PFSK-1 (cell line): ENCODE data around the gene STX10. TPM values are rescaled to one million over a fixed set of nuclear protein-coding genes. Genes with fewer than 3 reads are reported as not detected.

ENCODE experiments used
- FOXP2 ChIP-seq: optimal IDR thresholded peaks from 2 replicates; pipeline ENCODE3; 2011; ENCODE audit warnings: borderline replicate concordance, control low read depth, inconsistent platforms; ENCODE audit not compliant: insufficient read depth; ENCODE audit errors: extremely low read length, extremely low read depth
- POLR2AphosphoS5 ChIP-seq: IDR thresholded peaks from 2 replicates; pipeline ENCODE4 v1.6.1; 2012; ENCODE audit warnings: low read depth, mild to moderate bottlenecking, control low read depth, low read length, moderate library complexity
- REST ChIP-seq, 2 experiments: IDR thresholded peaks; 2 replicates each; pipeline versions ENCODE4 v1.6.1 to v1.8.0; 2011 to 2012; ENCODE audit warnings: low read depth in 2 of 2, low read length in 2 of 2, control low read depth in 1 of 2, inconsistent platforms in 1 of 2, mild to moderate bottlenecking in 1 of 2, moderate library complexity in 1 of 2; ENCODE audit not compliant: insufficient read depth in 1 of 2
- SIN3A ChIP-seq: IDR thresholded peaks from 2 replicates; pipeline ENCODE4 v1.6.1; 2012; ENCODE audit warnings: mild to moderate bottlenecking, low read length, moderate library complexity, borderline replicate concordance; ENCODE audit not compliant: insufficient read depth
- TAF1 ChIP-seq: IDR thresholded peaks from 2 replicates; pipeline ENCODE4 v1.6.1; 2012; ENCODE audit warnings: low read length, control low read depth, borderline replicate concordance; ENCODE audit not compliant: insufficient read depth
- polyA plus RNA-seq: library from polyadenylated mRNA; unstranded; fragments of >200 nt; gene quantifications from one replicate; pipeline ENCODE4 v1.2.1, GENCODE V29; 2012; ENCODE audit warnings: low read depth, missing spikeins; ENCODE audit not compliant: insufficient read length

Gene STX10, protein sequence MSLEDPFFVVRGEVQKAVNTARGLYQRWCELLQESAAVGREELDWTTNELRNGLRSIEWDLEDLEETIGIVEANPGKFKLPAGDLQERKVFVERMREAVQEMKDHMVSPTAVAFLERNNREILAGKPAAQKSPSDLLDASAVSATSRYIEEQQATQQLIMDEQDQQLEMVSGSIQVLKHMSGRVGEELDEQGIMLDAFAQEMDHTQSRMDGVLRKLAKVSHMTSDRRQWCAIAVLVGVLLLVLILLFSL
- 141 TPM for polyA plus RNA-seq

DNA sequence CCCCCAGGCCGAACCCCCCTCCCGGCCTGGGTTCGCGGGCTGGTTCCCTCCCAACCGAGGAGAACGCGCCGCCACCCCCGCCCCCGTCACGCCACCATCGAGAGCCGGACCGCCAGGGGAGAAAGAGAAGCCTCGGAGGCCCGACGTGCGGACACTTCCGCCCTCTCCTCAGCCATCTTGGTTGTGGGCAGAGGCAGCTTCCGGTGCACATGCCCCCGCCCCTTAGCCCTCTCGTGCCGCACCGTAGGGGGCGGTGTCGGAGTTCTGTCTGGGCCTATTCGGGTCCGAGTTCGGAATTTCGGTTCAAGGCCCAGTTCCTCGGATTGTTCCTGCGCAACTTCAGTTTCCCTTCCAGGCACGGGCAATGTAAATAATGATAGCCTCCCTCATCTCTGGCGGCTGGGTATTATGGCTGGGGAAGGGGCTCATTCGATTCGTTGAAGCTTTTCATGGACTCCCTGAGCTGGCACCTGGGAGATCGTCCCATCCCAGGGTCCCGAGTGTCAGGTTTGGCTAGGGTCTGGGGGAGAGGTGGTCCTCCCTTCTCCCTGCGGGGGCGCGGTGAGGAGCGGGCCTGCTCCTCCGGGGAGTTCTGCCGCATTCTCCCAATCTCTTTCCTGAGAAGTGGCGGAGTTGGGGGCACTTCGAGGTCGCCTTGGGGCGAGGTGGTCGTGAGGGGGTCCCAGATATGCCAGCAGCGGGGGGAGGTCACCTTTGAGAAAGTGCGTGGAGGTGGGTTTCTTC lies at the start of gene STX10, which contains the start of gene IER2:
TSS of gene STX10 (minus strand) at position 189 of the 744 bp plus-strand sequence. CDS start 202 bp downstream, outside the sequence.
TSS of gene IER2 (plus strand) at position 225 of the 744 bp plus-strand sequence. CDS start 2,776 bp downstream, outside the sequence.
- TF ChIP-seq POLR2AphosphoS5 (peak; percentile 58; the same call in 1 of the 2 replicates), TAF1 (peak; percentile 83; the same call in 1 of the 2 replicates), REST (IDR thresholded peaks at IDR 0.05; ENCODE audit: insufficient read depth in 1 of 2, low read depth in 2 of 2, low read length in 2 of 2) (peak in 1 of 2 experiments; percentile 57; a peak in 2 of 4 replicates), FOXP2 (peak; percentile 83), SIN3A (peak; percentile 62; the same call in 1 of the 2 replicates)

DNA sequence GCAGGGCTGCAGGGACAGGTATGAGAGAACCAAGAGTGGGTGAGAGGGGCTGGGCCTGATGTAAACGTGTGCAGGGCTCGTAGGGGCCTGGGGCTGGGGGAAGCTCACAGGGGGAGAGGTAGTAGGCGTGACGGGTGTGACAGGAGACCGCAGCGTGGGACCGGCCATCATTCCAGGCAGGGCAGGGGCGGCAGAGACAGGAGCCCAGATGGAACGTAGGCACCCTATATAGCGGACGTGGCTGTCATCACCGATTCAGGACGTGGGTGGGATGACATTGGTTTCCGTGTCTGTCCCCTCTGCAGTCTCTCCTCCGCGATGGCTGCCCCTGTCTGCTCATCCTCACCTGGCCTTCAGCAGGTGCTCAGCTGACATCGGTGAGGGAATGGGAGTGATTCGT lies 48.5 kb upstream of the STX10 start:
- no peak for TF ChIP-seq REST (IDR thresholded peaks at IDR 0.05; ENCODE audit: insufficient read depth in 1 of 2, low read depth in 2 of 2, low read length in 2 of 2)
- TF ChIP-seq FOXP2 = no peak
- TF ChIP-seq POLR2AphosphoS5 = no peak
- TF ChIP-seq SIN3A = no peak
- TF ChIP-seq TAF1 = no peak

- no peak for TF ChIP-seq TAF1
- no peak for TF ChIP-seq SIN3A
- no peak for TF ChIP-seq POLR2AphosphoS5
- TF ChIP-seq REST (IDR thresholded peaks at IDR 0.05; ENCODE audit: insufficient read depth in 1 of 2, low read depth in 2 of 2, low read length in 2 of 2) = no peak
- TF ChIP-seq FOXP2 = no peak
Measured at GRCh38 chr19:13195678-13196077, 45.5 kb upstream of the STX10 start.

- TF ChIP-seq POLR2AphosphoS5 (no peak), TAF1 (no peak), REST (IDR thresholded peaks at IDR 0.05; ENCODE audit: insufficient read depth in 1 of 2, low read depth in 2 of 2, low read length in 2 of 2) (no peak), SIN3A (no peak), FOXP2 (no peak)
Measured at GRCh38 chr19:13190781-13191540, 40.8 kb upstream of the STX10 start.
